A549 (cell line): Measurements from ENCODE around the gene CNDP1. TPM values are rescaled to one million over a fixed set of nuclear protein-coding genes. Genes with fewer than 3 reads are reported as not detected.

Experiments used
- ATAC-seq, 2 experiments: fragments of 200-7000 bp in 1 of 2; fragments of >200 bp in 1 of 2; cut with Nextera tagmentation in 1 of 2; cut with Tn5 transposase in 1 of 2; 3 replicates each; pipeline versions ENCODE4 v1.8.0 to v1.9.1; 2018 to 2020; ENCODE audit warnings: mild to moderate bottlenecking in 1 of 2, moderate library complexity in 1 of 2
- CTCF ChIA-PET: fragments of 300-600 bp; sonication (Branson Sonifier 250); formaldehyde crosslinking; extraction: SDS; loops from one replicate; lab custom pipeline; 2021; ENCODE audit warnings: antibody characterized with exemption, inconsistent platforms; lab: Yijun Ruan, JAX
- POLR2A ChIA-PET: fragments of 350-600 bp; formaldehyde crosslinking; extraction: SDS; loops from one replicate; lab custom pipeline; 2021; ENCODE audit warnings: antibody characterized with exemption, inconsistent platforms; lab: Yijun Ruan, JAX
- DNase-seq, 2 experiments: peaks; one replicate each; pipeline versions ENCODE4 v3.0.0 to v3.0.0-alpha.2; 2011 to 2016; ENCODE audit warnings: low read depth in 1 of 2, low spot score in 1 of 2
- FAIRE-seq: peaks from 2 replicates; lab custom pipeline; 2011; peaks lifted over from hg19 to GRCh38; lab: Jason Lieb, UNC
- H3K27ac ChIP-seq, 2 experiments: fragments of >200 bp; sonication (Bioruptor Twin); formaldehyde crosslinking; 3 replicates each; pipeline ENCODE4 v1.5.1; 2016 to 2017
- H3K4me1 ChIP-seq: fragments of >200 bp; sonication (Bioruptor Twin); formaldehyde crosslinking; 3 replicates; pipeline ENCODE4 v1.6.1; 2016
- H3K4me2 ChIP-seq: fragments of >200 bp; sonication (Bioruptor Twin); formaldehyde crosslinking; 3 replicates; pipeline ENCODE4 v1.6.1; 2016
- H3K4me3 ChIP-seq: fragments of >200 bp; sonication (Bioruptor Twin); formaldehyde crosslinking; 3 replicates; pipeline ENCODE4 v1.5.1; 2016
- H3K9me3 ChIP-seq: fragments of >200 bp; sonication (Bioruptor Twin); formaldehyde crosslinking; 3 replicates; pipeline ENCODE4 v1.6.1; 2016
- CBX2 ChIP-seq: fragments of 200-600 bp; sonication (generic); IDR thresholded peaks from 2 replicates; pipeline ENCODE4 v1.6.1; 2016; ENCODE audit warnings: low read depth, mild to moderate bottlenecking, borderline replicate concordance
- HEYL ChIP-seq: fragments of 250-450 bp; sonication (Bioruptor Pico); IDR thresholded peaks from 2 replicates; pipeline ENCODE4 v1.8.0; 2021; ENCODE audit warnings: mild to moderate bottlenecking, moderate library complexity
- JUNB ChIP-seq: fragments of >200 bp; sonication (Bioruptor Twin); formaldehyde crosslinking; IDR thresholded peaks from 2 replicates; pipeline ENCODE4 v1.6.1; 2016
- KDM5A ChIP-seq: fragments of 200-600 bp; sonication (generic); IDR thresholded peaks from 2 replicates; pipeline ENCODE4 v1.6.1; 2016; ENCODE audit warnings: antibody characterized with exemption, mild to moderate bottlenecking
- MYC ChIP-seq: IDR thresholded peaks from 2 replicates; pipeline ENCODE4 v1.6.1; 2012; ENCODE audit warnings: mild to moderate bottlenecking, inconsistent platforms, low read length, improper control_type of control experiment, borderline replicate concordance
- POLR2A ChIP-seq: IDR thresholded peaks from 2 replicates; pipeline ENCODE4 v1.6.1; 2012; ENCODE audit warnings: mild to moderate bottlenecking, low read length
- WGBS: methylation state at CpG from one replicate; pipeline ENCODE4 v1.1.6; 2017; ENCODE audit errors: missing lambda C conversion rate; 5-methylcytosine and 5-hydroxymethylcytosine counted together
- polyA plus RNA-seq, 4 experiments: library from polyadenylated mRNA; depleted of rRNA in 3 of 4; stranded (reverse); fragments of >200 nt; fragmentation: RNase III in 1 of 4; extraction: RNeasy Plus Mini Kit Qiagen cat#74134 plus additional on column Dnase treatment in 1 of 4; gene quantifications; 2 replicates in 3 of 4; 3 replicates in 1 of 4; pipeline ENCODE4 v1.2.3, GENCODE V29; 2011 to 2017
- TF ChIP-seq, protein P1 (sequence below): IDR thresholded peaks from 2 replicates; pipeline ENCODE4 v1.6.1; 2012

CNDP1 gene
- polyA plus RNA-seq, 2 of the 4 experiments (the other 2 are of a cell fraction): 0.16 TPM; not detected in 1

- no peak for FAIRE-seq
- no peak overlapping the region for H3K27ac ChIP-seq
- H3K4me1 ChIP-seq: no peaks in the 10 kb centered on the region
- no peak for DNase-seq
- no peak overlapping the region for H3K4me2 ChIP-seq
- no peaks in the 10 kb centered on the region for H3K9me3 ChIP-seq
- 87% methylated on average over 15 of the region's 15 CpGs for WGBS
- TF ChIP-seq KDM5A: no peak
- TF ChIP-seq MYC: no peak
- TF ChIP-seq, protein P1, sequence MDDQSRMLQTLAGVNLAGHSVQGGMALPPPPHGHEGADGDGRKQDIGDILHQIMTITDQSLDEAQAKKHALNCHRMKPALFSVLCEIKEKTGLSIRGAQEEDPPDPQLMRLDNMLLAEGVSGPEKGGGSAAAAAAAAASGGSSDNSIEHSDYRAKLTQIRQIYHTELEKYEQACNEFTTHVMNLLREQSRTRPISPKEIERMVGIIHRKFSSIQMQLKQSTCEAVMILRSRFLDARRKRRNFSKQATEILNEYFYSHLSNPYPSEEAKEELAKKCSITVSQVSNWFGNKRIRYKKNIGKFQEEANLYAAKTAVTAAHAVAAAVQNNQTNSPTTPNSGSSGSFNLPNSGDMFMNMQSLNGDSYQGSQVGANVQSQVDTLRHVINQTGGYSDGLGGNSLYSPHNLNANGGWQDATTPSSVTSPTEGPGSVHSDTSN: no peak
- no peak for TF ChIP-seq CBX2
- TF ChIP-seq JUNB: no peak
- no peak for TF ChIP-seq POLR2A
- no peak for TF ChIP-seq HEYL (CRISPR knock-in tag)
- ChIA-PET CTCF (no interaction called here), POLR2A (no interaction called here)
- no peak overlapping the region for H3K4me3 ChIP-seq
- no peak for ATAC-seq
These were observed 101.1 kb downstream of the CNDP1 start for GRCh38 chr18:74635224-74635975.

Other genes starting within 250 kb of the CNDP1 start
- 132 and 134 TPM in 2 replicates for gene CYB5A, start 242.5 kb upstream of the CNDP1 start, polyA plus RNA-seq (2011; rRNA removed)
- gene CYB5A, start 242.5 kb upstream of the CNDP1 start, polyA plus RNA-seq (2017; fragmentation: RNase III; extraction: RNeasy Plus Mini Kit Qiagen cat#74134 plus additional on column Dnase treatment): 227 to 287 TPM (median 267 TPM) in 3 replicates
- gene C18orf63, start 218.7 kb upstream of the CNDP1 start, polyA plus RNA-seq (2011; rRNA removed): not detected in 2 replicates
- not detected in 3 replicates for gene C18orf63, start 218.7 kb upstream of the CNDP1 start, polyA plus RNA-seq (2017; fragmentation: RNase III; extraction: RNeasy Plus Mini Kit Qiagen cat#74134 plus additional on column Dnase treatment)
- gene DIPK1C, start 77.2 kb upstream of the CNDP1 start, polyA plus RNA-seq (2011; rRNA removed): not detected in 2 replicates
- not detected in 3 replicates for gene DIPK1C, start 77.2 kb upstream of the CNDP1 start, polyA plus RNA-seq (2017; fragmentation: RNase III; extraction: RNeasy Plus Mini Kit Qiagen cat#74134 plus additional on column Dnase treatment)
- 77.6 and 93.7 TPM in 2 replicates for gene CNDP2, start 38.1 kb upstream of the CNDP1 start, polyA plus RNA-seq (2011; rRNA removed)
- gene CNDP2, start 38.1 kb upstream of the CNDP1 start, polyA plus RNA-seq (2017; fragmentation: RNase III; extraction: RNeasy Plus Mini Kit Qiagen cat#74134 plus additional on column Dnase treatment): 104 to 107 TPM (median 106 TPM) in 3 replicates
- gene ZNF407, start 63.4 kb downstream of the CNDP1 start, polyA plus RNA-seq (2011; rRNA removed): 3.0 and 3.3 TPM in 2 replicates
- 2.4 to 2.8 TPM (median 2.5 TPM) in 3 replicates for gene ZNF407, start 63.4 kb downstream of the CNDP1 start, polyA plus RNA-seq (2017; fragmentation: RNase III; extraction: RNeasy Plus Mini Kit Qiagen cat#74134 plus additional on column Dnase treatment)